ENCODE results near the gene MED9. TPM values are rescaled to one million over a fixed set of nuclear protein-coding genes. Genes with fewer than 3 reads are reported as not detected.

The MED9 gene
- total and polyA plus RNA-seq, 8 donors, result 2.9 to 14.5 (median 11.7) TPM

- TF ChIP-seq CTCF (IDR thresholded peaks at IDR 0.05) (no peak), POLR2AphosphoS5 (IDR thresholded peaks at IDR 0.05) (no peak), EP300 (IDR thresholded peaks at IDR 0.05) (no peak), POLR2A (IDR thresholded peaks at IDR 0.05) (no peak)
- DNase-seq, result no peak
- Histone ChIP-seq H3K27ac (peak overlapping the region; percentile 29 to 83 (median 49)), H3K27me3 (no peaks in the 10 kb centered on the region), H3K4me3 (no peak overlapping the region), H3K36me3 (no peaks in the 10 kb centered on the region), H3K4me1 (peaks cover 8 to 25% (median 22%) of the 10 kb centered on the region in 4 donors), H3K9me3 (no peaks in the 10 kb centered on the region)
- WGBS, 5 donors, result 69 to 75% (median 74%) methylated on average over 6 to 8 of the region's 8 CpGs
- intact Hi-C loops (cut with DNase I; ENCODE audit: low total_unique reads), result no loop called here
Observed at GRCh38 chr17:17445296-17445924, 31.4 kb upstream of the MED9 start.

GRCh38 chr17:17445925-17446665 is 30.7 kb upstream of the MED9 start:
- Histone ChIP-seq H3K9me3 (no peaks in the 10 kb centered on the region), H3K27me3 (no peaks in the 10 kb centered on the region), H3K4me3 (no peak overlapping the region), H3K4me1 (peaks cover 7 to 25% (median 22%) of the 10 kb centered on the region in 4 donors), H3K36me3 (no peaks in the 10 kb centered on the region), H3K27ac (peak overlapping the region; percentile 49 to 83 (median 64))
- TF ChIP-seq POLR2AphosphoS5 (IDR thresholded peaks at IDR 0.05) (peak; percentile 51 to 75 (median 59)), POLR2A (IDR thresholded peaks at IDR 0.05) (no peak)
- WGBS, 5 donors, result 28 to 44% (median 36%) methylated on average over 12 of the region's 12 CpGs
- DNase-seq, result peak; percentile 83 to 86
- intact Hi-C loops (cut with DNase I; ENCODE audit: low total_unique reads), result no loop called here

GRCh38 chr17:17446666-17447155 is 30.1 kb upstream of the MED9 start:
- no peaks in the 10 kb centered on the region for H3K9me3 ChIP-seq
- TF ChIP-seq POLR2AphosphoS5 (IDR thresholded peaks at IDR 0.05) (no peak), EP300 (IDR thresholded peaks at IDR 0.05) (no peak), CTCF (IDR thresholded peaks at IDR 0.05) (no peak), POLR2A (IDR thresholded peaks at IDR 0.05) (no peak)
- H3K27me3 ChIP-seq, result no peaks in the 10 kb centered on the region
- H3K4me3 ChIP-seq, result no peak overlapping the region
- WGBS, 5 donors, result 76 to 93% (median 83%) methylated on average over 4 of the region's 4 CpGs
- no peaks in the 10 kb centered on the region for H3K36me3 ChIP-seq
- H3K27ac ChIP-seq, result peak overlapping the region; percentile 49 to 83 (median 64)
- peaks cover 7 to 25% (median 22%) of the 10 kb centered on the region in 4 donors for H3K4me1 ChIP-seq
- intact Hi-C loops (cut with DNase I; ENCODE audit: low total_unique reads), result no loop called here
- no peak for DNase-seq

- DNase-seq, result no peak
- Histone ChIP-seq H3K36me3 (no peaks in the 10 kb centered on the region), H3K27me3 (no peaks in the 10 kb centered on the region), H3K9me3 (no peaks in the 10 kb centered on the region), H3K4me1 (peaks cover 7 to 25% (median 22%) of the 10 kb centered on the region in 4 donors), H3K4me3 (no peak overlapping the region), H3K27ac (peak overlapping the region in 4 of 5 donors; percentile 49 to 83 (median 62))
- intact Hi-C loops (cut with DNase I; ENCODE audit: low total_unique reads), result no loop called here
- no peak for TF ChIP-seq POLR2AphosphoS5 (IDR thresholded peaks at IDR 0.05)
- TF ChIP-seq POLR2A (IDR thresholded peaks at IDR 0.05), result no peak
- no peak for TF ChIP-seq CTCF (IDR thresholded peaks at IDR 0.05)
- TF ChIP-seq EP300 (IDR thresholded peaks at IDR 0.05), result no peak
- 45 to 75% (median 57%) methylated on average over 5 of the region's 5 CpGs for WGBS, 5 donors
Observed at GRCh38 chr17:17447264-17447663, 29.5 kb upstream of the MED9 start.
